Activated T-cell treated with anti-CD3 and anti-CD28 coated beads, Interleukin-2, amount 50 U/mL, for 24 hours (primary cell): Measurements from ENCODE around the gene NLRP12.
A peak's percentile ranks its signal among the peaks of the same experiment; 100 is the strongest.
"Not testable (repeated sequence)": the region's sequence is repeated elsewhere in the genome, so short reads cannot be mapped to it uniquely, and the experiment has no call there.

Experiments used
- DNase-seq: peaks from one replicate; pipeline ENCODE4 v3.0.0-alpha.2; 2020
- H3K27ac Mint-ChIP-seq: 2 replicates; pipeline ENCODE4 v1.8.0; 2020; ENCODE audit warnings: mild to moderate bottlenecking, mixed read lengths
- H3K27me3 Mint-ChIP-seq: 2 replicates; pipeline ENCODE4 v1.8.0; 2020; ENCODE audit warnings: mixed read lengths
- H3K36me3 Mint-ChIP-seq: 2 replicates; pipeline ENCODE4 v1.8.0; 2020; ENCODE audit warnings: low read depth, mixed read lengths
- H3K4me1 Mint-ChIP-seq: 2 replicates; pipeline ENCODE4 v1.8.0; 2020; ENCODE audit warnings: low read depth, mixed read lengths
- H3K4me3 Mint-ChIP-seq: 2 replicates; pipeline ENCODE4 v1.8.0; 2020; ENCODE audit warnings: mild to moderate bottlenecking, moderate library complexity, mixed read lengths
- H3K9me3 Mint-ChIP-seq: 2 replicates; pipeline ENCODE4 v1.8.0; 2020; ENCODE audit warnings: mixed read lengths

Gene NLRP12

GRCh38 chr19:53824134-53824611 is at the start of gene NLRP12:
TSS of gene NLRP12 (minus strand) at chr19:53824314. CDS start at chr19:53824174, 140 bp downstream.
- H3K4me3 Mint-ChIP-seq, result no peak within 1 kb of the TSS
- no peaks in the 10 kb centered on the region for H3K36me3 Mint-ChIP-seq
- H3K4me1 Mint-ChIP-seq, result peaks cover 2% of the 10 kb centered on the region
- H3K9me3 Mint-ChIP-seq, result no peaks in the 10 kb centered on the region
- no peak within 1 kb of the TSS for H3K27ac Mint-ChIP-seq
- peaks cover 36% of the 10 kb centered on the region for H3K27me3 Mint-ChIP-seq
- no peak for DNase-seq

GRCh38 chr19:53872762-53873161 is 48.6 kb upstream of the NLRP12 start:
- no peaks in the 10 kb centered on the region for H3K27me3 Mint-ChIP-seq
- peaks cover 63% of the 10 kb centered on the region for H3K4me1 Mint-ChIP-seq
- no peak for DNase-seq
- H3K9me3 Mint-ChIP-seq, result no peaks in the 10 kb centered on the region
- H3K36me3 Mint-ChIP-seq, result peaks cover 43% of the 10 kb centered on the region
- H3K27ac Mint-ChIP-seq, result peak overlapping the region; percentile 61
- no peak overlapping the region for H3K4me3 Mint-ChIP-seq

DNA sequence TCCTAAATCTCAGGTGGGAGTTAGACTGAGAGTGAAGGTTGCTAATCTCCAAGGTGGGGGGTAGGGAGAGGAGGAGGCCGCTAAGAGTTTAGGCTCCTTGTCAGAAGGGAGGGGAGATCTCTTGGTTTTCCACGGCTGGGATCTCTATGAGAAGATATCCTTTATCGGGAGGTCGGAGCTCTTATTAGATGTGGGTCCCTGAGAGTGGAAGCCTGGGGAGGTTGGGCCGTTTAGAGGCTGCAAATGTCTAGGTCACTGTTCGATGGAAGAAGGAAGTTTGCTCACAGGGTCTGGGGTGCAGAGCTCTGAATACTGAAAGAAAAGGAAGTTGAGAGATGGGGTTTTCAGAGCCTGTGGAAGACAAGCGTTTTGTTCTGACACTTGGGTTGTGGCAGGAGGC is 47.3 kb upstream of the NLRP12 start:
- no peak for DNase-seq
- no peaks in the 10 kb centered on the region for H3K27me3 Mint-ChIP-seq
- no peaks in the 10 kb centered on the region for H3K9me3 Mint-ChIP-seq
- H3K36me3 Mint-ChIP-seq, result peaks cover 40% of the 10 kb centered on the region
- H3K4me1 Mint-ChIP-seq, result peaks cover 61% of the 10 kb centered on the region
- H3K4me3 Mint-ChIP-seq, result peak overlapping the region; percentile 40
- peak overlapping the region; percentile 30 for H3K27ac Mint-ChIP-seq

GRCh38 chr19:53870485-53870844 is 46.4 kb upstream of the NLRP12 start:
- DNase-seq, result no peak
- Mint-ChIP-seq H3K36me3 (peaks cover 35% of the 10 kb centered on the region), H3K4me1 (peaks cover 62% of the 10 kb centered on the region), H3K4me3 (peak overlapping the region; percentile 67), H3K9me3 (no peaks in the 10 kb centered on the region), H3K27me3 (no peaks in the 10 kb centered on the region), H3K27ac (peak overlapping the region; percentile 52)

- H3K4me3 Mint-ChIP-seq, result peak overlapping the region; percentile 80
- peak overlapping the region; percentile 89 for H3K27ac Mint-ChIP-seq
- not testable (repeated sequence) for H3K27me3 Mint-ChIP-seq, DNase-seq, H3K9me3 Mint-ChIP-seq
- H3K4me1 Mint-ChIP-seq, result peaks cover 62% of the 10 kb centered on the region
- peaks cover 35% of the 10 kb centered on the region for H3K36me3 Mint-ChIP-seq
Observed at GRCh38 chr19:53869805-53870484, 45.8 kb upstream of the NLRP12 start.

DNA sequence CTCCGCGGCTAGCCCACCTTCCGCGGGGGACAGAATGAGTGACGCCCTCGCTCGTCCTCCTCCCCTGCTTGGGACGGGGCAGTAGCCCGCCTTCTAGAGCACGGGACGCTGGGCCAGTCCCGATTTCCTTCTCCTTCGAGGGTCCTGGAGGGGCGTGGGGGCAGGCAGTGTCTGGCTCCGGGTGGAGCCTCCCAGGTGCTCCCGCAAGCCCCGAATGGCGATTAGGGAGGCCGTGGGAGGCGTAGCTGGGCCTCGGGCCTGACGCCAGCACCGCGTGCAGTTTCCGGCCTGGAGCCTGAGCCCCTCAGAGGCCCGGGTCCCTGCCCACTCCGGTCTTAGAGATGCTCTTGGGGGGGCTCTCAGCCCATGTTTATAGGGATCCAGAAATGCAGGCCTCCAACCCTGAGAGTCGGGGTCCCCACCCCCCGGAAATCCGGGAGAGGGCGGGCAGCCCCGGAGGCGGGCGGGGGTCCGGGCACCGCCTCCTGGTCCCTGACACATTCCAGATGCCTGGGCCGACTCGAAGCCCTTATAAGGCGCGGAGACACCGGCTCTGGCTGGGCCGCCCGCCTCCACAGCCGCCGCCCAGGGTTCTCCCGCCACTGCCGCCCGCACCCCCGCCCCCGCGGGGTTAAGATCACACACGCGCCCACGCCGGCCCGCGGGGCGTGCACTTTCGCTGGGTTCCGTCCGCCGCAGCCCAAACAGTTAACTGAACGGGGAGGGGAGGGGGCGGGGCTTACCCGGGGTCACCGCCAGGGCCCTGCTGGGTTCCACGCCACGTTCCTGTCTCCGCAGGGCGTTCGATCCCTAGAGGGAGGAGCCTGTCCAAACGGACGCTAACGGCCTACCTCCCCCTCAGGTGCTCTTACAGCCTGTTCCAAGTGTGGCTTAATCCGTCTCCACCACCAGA is 45.0 kb upstream of the NLRP12 start:
- peak; percentile 85 for DNase-seq
- Mint-ChIP-seq H3K27me3 (no peaks in the 10 kb centered on the region), H3K27ac (peak overlapping the region; percentile 89), H3K4me3 (peak overlapping the region; percentile 80), H3K9me3 (no peaks in the 10 kb centered on the region), H3K36me3 (peaks cover 27% of the 10 kb centered on the region), H3K4me1 (peaks cover 54% of the 10 kb centered on the region)

GRCh38 chr19:53868091-53868891 is 44.2 kb upstream of the NLRP12 start:
- H3K9me3 Mint-ChIP-seq, result no peaks in the 10 kb centered on the region
- H3K4me1 Mint-ChIP-seq, result peaks cover 45% of the 10 kb centered on the region
- peak; percentile 60 for DNase-seq
- H3K36me3 Mint-ChIP-seq, result peaks cover 18% of the 10 kb centered on the region
- peak overlapping the region; percentile 89 for H3K4me3 Mint-ChIP-seq
- H3K27me3 Mint-ChIP-seq, result no peaks in the 10 kb centered on the region
- H3K27ac Mint-ChIP-seq, result peak overlapping the region; percentile 87

DNA sequence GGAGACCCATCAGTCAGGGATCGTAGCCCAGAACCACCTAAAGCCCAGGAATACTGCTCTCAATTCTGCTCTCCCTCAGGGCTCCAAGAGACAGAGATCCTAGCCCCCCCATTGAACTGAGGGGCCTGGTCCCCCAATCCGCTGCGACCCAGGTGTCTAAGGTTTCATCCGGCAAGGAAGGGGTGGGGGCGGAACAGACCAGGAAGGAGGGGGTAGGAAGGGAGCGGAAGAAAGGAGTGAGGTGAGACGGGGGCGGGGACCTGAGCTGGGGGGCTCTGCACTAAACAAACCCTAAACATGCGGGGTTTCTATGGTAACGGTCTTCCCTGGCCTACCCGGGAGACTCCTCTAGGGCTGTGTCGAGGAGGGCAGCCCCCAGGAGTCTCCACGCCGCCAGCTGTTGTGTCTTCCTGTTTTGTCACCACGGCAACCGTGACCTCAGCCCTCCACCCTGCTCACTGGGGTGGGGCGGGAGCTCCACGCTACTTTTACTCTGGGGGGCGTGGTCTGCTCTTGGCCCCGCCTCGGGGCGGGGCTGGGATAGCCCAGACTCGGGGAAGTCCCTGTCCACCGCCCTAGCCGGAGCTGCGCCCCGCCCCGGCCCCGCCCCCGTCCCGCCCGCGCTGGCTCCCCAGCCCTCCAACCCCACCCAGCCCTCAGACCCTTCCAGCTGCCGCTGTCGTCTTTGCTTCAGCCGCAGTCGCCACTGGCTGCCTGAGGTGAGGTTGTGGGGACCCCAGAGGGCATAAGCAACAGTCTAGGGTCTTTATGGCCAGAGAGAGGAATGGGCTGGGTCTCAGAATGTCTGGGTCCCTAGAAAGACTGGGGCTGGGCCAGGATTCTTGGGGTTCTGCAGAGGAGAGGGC is 43.3 kb upstream of the NLRP12 start, which contains the start of gene MYADM:
TSS of gene MYADM (plus strand) at position 659 of the 866 bp plus-strand sequence. CDS start 5,647 bp downstream, outside the sequence.
- Mint-ChIP-seq H3K4me3 (peak within 1 kb of the TSS; percentile 89), H3K27me3 (no peaks in the 10 kb centered on the region), H3K4me1 (peaks cover 40% of the 10 kb centered on the region), H3K9me3 (no peaks in the 10 kb centered on the region), H3K36me3 (peaks cover 18% of the 10 kb centered on the region), H3K27ac (peak within 1 kb of the TSS; percentile 93)
- DNase-seq, result peak; percentile 99

DNA sequence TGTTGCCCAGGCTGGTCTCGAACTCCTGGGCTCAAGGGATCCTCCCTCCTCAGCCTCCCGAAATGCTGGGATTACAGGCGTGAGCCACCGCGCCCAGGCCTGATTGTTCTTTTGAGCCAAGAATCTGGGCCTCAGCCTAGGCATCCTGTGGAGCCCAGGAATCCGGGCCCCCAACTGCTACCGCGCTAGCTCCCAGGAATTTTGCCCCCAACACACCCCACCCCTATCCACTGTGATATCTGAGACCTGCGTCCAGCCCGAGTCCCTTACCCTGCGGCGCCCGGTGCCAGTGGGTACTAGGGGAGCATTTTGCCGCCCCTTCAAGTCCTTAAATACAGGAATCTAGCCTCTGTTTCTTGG is 42.7 kb upstream of the NLRP12 start:
- DNase-seq, result no peak
- Mint-ChIP-seq H3K27me3 (no peaks in the 10 kb centered on the region), H3K4me3 (peak overlapping the region; percentile 89), H3K4me1 (peaks cover 40% of the 10 kb centered on the region), H3K36me3 (peaks cover 18% of the 10 kb centered on the region), H3K9me3 (no peaks in the 10 kb centered on the region), H3K27ac (peak overlapping the region; percentile 93)

GRCh38 chr19:53865918-53866864 is 42.1 kb upstream of the NLRP12 start:
- H3K4me1 Mint-ChIP-seq, result peaks cover 36% of the 10 kb centered on the region
- peak overlapping the region; percentile 93 for H3K27ac Mint-ChIP-seq
- no peaks in the 10 kb centered on the region for H3K9me3 Mint-ChIP-seq
- peak overlapping the region; percentile 89 for H3K4me3 Mint-ChIP-seq
- H3K36me3 Mint-ChIP-seq, result peaks cover 13% of the 10 kb centered on the region
- no peaks in the 10 kb centered on the region for H3K27me3 Mint-ChIP-seq
- DNase-seq, result peak; percentile 76

DNA sequence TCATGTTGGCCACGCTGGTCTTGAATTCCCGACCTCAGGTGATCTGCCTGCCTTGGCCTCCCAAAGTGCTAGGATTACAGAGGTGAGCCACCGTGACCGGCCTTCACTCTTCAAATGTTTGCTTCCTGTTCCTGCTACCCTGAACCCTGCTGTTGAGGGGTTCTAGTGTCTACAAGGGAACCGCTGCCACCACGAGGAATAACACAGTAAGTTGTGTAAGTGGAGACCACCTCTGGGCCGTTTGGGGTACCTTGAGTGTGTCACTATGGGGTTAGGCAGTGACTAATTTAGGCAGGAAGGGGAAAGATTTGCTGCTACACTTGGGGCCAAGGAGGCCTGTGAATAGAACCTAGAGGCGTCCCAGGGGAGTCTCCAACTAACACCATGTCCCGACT is 41.4 kb upstream of the NLRP12 start:
- no peaks in the 10 kb centered on the region for H3K9me3 Mint-ChIP-seq
- peaks cover 8% of the 10 kb centered on the region for H3K36me3 Mint-ChIP-seq
- peaks cover 31% of the 10 kb centered on the region for H3K4me1 Mint-ChIP-seq
- H3K4me3 Mint-ChIP-seq, result peak overlapping the region; percentile 89
- DNase-seq, result no peak
- no peaks in the 10 kb centered on the region for H3K27me3 Mint-ChIP-seq
- peak overlapping the region; percentile 74 for H3K27ac Mint-ChIP-seq

DNA sequence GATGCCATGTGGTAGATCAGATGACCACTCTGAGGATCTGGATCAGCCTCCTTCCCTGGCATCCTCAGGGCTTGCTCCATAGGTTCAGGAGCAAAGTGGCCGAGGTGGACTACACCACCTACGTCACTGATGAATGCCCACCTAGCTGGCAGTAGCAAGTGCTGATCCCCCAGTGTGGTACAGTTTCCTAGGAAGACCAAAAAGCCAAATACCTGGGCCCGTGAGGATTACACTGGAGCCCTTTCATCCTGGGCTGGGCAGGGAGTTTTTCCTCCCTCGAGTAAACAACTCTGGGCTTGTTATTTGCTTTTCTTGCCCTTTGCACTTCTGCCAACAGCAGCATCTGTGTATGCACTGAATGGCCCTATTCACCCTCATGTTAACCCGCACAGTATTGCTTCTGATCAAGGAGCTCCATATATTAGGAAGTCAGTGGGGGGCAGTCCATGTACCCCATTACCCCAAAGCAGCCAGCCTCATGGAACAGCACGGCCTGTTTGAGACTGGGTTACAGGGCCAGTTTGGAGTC is 40.3 kb upstream of the NLRP12 start:
- peaks cover 27% of the 10 kb centered on the region for H3K4me1 Mint-ChIP-seq
- H3K4me3 Mint-ChIP-seq, result no peak overlapping the region
- peaks cover 6% of the 10 kb centered on the region for H3K36me3 Mint-ChIP-seq
- H3K27ac Mint-ChIP-seq, result no peak overlapping the region
- no peaks in the 10 kb centered on the region for H3K9me3 Mint-ChIP-seq
- DNase-seq, result no peak
- H3K27me3 Mint-ChIP-seq, result no peaks in the 10 kb centered on the region
